ENCODE data around the gene KCNV2. TPM values are rescaled to one million over a fixed set of nuclear protein-coding genes. Genes with fewer than 3 reads are reported as not detected.
A peak's percentile ranks its signal among the peaks of the same experiment; 100 is the strongest.

The KCNV2 gene
- total and polyA plus RNA-seq, 7 donors = not detected

GRCh38 chr9:2727374-2727773 lies 10.1 kb downstream of the KCNV2 start:
- H3K4me3 ChIP-seq = no peak overlapping the region
- no peak overlapping the region for H3K27ac ChIP-seq
- peaks cover 0 to 6% (median 2%) of the 10 kb centered on the region in 4 donors for H3K4me1 ChIP-seq
- H3K27me3 ChIP-seq = no peaks in the 10 kb centered on the region
- no peak for DNase-seq
- TF ChIP-seq EP300 (IDR thresholded peaks at IDR 0.05) (no peak), CTCF (IDR thresholded peaks at IDR 0.05) (no peak), POLR2AphosphoS5 (IDR thresholded peaks at IDR 0.05) (no peak), POLR2A (IDR thresholded peaks at IDR 0.05) (no peak)
- WGBS, 2 donors = 60 to 86% methylated on average over 2 of the region's 2 CpGs
- intact Hi-C loops (cut with DNase I) = no loop called here
- no peaks in the 10 kb centered on the region for H3K36me3 ChIP-seq
- H3K9me3 ChIP-seq = no peaks in the 10 kb centered on the region

GRCh38 chr9:2727966-2728613 lies 10.8 kb downstream of the KCNV2 start:
- peak in 3 of 4 experiments; percentile 27 to 53 (median 40) for TF ChIP-seq CTCF (IDR thresholded peaks at IDR 0.05)
- no peak for TF ChIP-seq POLR2AphosphoS5 (IDR thresholded peaks at IDR 0.05)
- 13 to 16% methylated on average over 5 of the region's 5 CpGs for WGBS, 2 donors
- Histone ChIP-seq H3K36me3 (no peaks in the 10 kb centered on the region), H3K27me3 (no peaks in the 10 kb centered on the region), H3K9me3 (no peaks in the 10 kb centered on the region), H3K4me3 (no peak overlapping the region), H3K4me1 (peaks cover 0 to 6% (median 2%) of the 10 kb centered on the region in 4 donors), H3K27ac (no peak overlapping the region)
- no peak for DNase-seq
- intact Hi-C loops (cut with DNase I) = no loop called here

- H3K9me3 ChIP-seq = no peaks in the 10 kb centered on the region
- H3K4me1 ChIP-seq = peaks cover 0 to 6% (median 2%) of the 10 kb centered on the region in 4 donors
- intact Hi-C loops (cut with DNase I) = no loop called here
- H3K36me3 ChIP-seq = no peaks in the 10 kb centered on the region
- H3K27me3 ChIP-seq = no peaks in the 10 kb centered on the region
- no peak for DNase-seq
- no peak overlapping the region for H3K4me3 ChIP-seq
- H3K27ac ChIP-seq = peak overlapping the region in 1 of 4 donors; percentile 16
- 76 to 88% methylated on average over 5 of the region's 5 CpGs for WGBS, 2 donors
- TF ChIP-seq POLR2A (IDR thresholded peaks at IDR 0.05) (no peak), EP300 (IDR thresholded peaks at IDR 0.05) (no peak), POLR2AphosphoS5 (IDR thresholded peaks at IDR 0.05) (no peak), CTCF (IDR thresholded peaks at IDR 0.05) (no peak)
These were observed 11.7 kb downstream of the KCNV2 start for GRCh38 chr9:2729003-2729402.

GRCh38 chr9:2729721-2730120 lies 12.4 kb downstream of the KCNV2 start:
- peaks cover 0 to 6% (median 2%) of the 10 kb centered on the region in 4 donors for H3K4me1 ChIP-seq
- H3K9me3 ChIP-seq = no peaks in the 10 kb centered on the region
- TF ChIP-seq EP300 (IDR thresholded peaks at IDR 0.05) = no peak
- no peak for TF ChIP-seq CTCF (IDR thresholded peaks at IDR 0.05)
- TF ChIP-seq POLR2A (IDR thresholded peaks at IDR 0.05) = no peak
- no peak for TF ChIP-seq POLR2AphosphoS5 (IDR thresholded peaks at IDR 0.05)
- WGBS, 2 donors = 81 to 83% methylated on average over 3 of the region's 3 CpGs
- no peaks in the 10 kb centered on the region for H3K27me3 ChIP-seq
- H3K4me3 ChIP-seq = no peak overlapping the region
- H3K27ac ChIP-seq = peak overlapping the region in 1 of 4 donors; percentile 16
- DNase-seq = no peak
- intact Hi-C loops (cut with DNase I) = no loop called here
- H3K36me3 ChIP-seq = no peaks in the 10 kb centered on the region

- H3K27me3 ChIP-seq = no peaks in the 10 kb centered on the region
- TF ChIP-seq EP300 (IDR thresholded peaks at IDR 0.05) = no peak
- no peak for TF ChIP-seq CTCF (IDR thresholded peaks at IDR 0.05)
- no peak for TF ChIP-seq POLR2A (IDR thresholded peaks at IDR 0.05)
- TF ChIP-seq POLR2AphosphoS5 (IDR thresholded peaks at IDR 0.05) = no peak
- H3K36me3 ChIP-seq = no peaks in the 10 kb centered on the region
- peaks cover 0 to 6% (median 2%) of the 10 kb centered on the region in 4 donors for H3K4me1 ChIP-seq
- no peak for DNase-seq
- 95 to 96% methylated on average over 1 of the region's 1 CpG for WGBS, 2 donors
- H3K27ac ChIP-seq = peak overlapping the region in 1 of 4 donors; percentile 18
- intact Hi-C loops (cut with DNase I) = no loop called here
- no peaks in the 10 kb centered on the region for H3K9me3 ChIP-seq
- no peak overlapping the region for H3K4me3 ChIP-seq
These were observed 13.7 kb downstream of the KCNV2 start for GRCh38 chr9:2730971-2731370.

All from sigmoid colon (tissue), 7 donors.